IPS-15b (cell line): ENCODE data around the gene LRRC47.

ENCODE experiments used
- H3K27me3 ChIP-seq: one replicate; pipeline ENCODE4 v1.6.1; 2013; ENCODE audit warnings: low read length; ENCODE audit not compliant: control insufficient read depth, insufficient read depth
- H3K36me3 ChIP-seq: one replicate; pipeline ENCODE4 v1.6.1; 2013; ENCODE audit warnings: low read length; ENCODE audit not compliant: control insufficient read depth, insufficient read depth
- H3K4me1 ChIP-seq: one replicate; pipeline ENCODE4 v1.6.1; 2013; ENCODE audit warnings: mild to moderate bottlenecking, low read length; ENCODE audit not compliant: control insufficient read depth, insufficient read depth
- H3K4me3 ChIP-seq: one replicate; pipeline ENCODE4 v1.5.1; 2013; ENCODE audit warnings: low read depth, low read length
- H3K9ac ChIP-seq: one replicate; pipeline ENCODE4 v1.6.1; 2013; ENCODE audit warnings: low read depth, mild to moderate bottlenecking, low read length
- H3K9me3 ChIP-seq: one replicate; pipeline ENCODE4 v1.6.1; 2013; ENCODE audit warnings: mild to moderate bottlenecking, low read length; ENCODE audit not compliant: control insufficient read depth, insufficient read depth

LRRC47 gene

DNA sequence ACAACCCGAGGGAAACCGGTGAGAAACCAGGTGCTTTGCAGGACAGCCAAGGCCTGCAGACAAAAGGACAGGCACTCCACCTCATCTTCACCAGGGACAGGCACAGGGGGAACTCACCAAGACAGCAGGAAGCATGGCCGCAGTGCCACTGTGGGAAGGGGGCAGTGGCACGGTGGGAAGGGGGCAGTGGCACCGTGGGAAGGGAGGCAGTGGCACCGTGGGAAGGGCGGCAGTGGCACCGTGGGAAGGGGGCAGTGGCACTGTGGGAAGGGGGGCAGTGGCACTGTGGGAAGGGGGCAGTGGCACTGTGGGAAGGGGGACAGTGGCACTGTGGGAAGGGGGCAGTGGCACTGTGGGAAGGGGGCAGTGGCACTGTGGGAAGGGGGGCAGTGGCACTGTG is 28.4 kb upstream of the LRRC47 start:
- H3K36me3 ChIP-seq, result peaks cover 34% of the 10 kb centered on the region
- H3K9ac ChIP-seq, result no peak overlapping the region
- H3K4me1 ChIP-seq, result no peaks in the 10 kb centered on the region
- no peaks in the 10 kb centered on the region for H3K9me3 ChIP-seq
- no peak overlapping the region for H3K4me3 ChIP-seq
- no peaks in the 10 kb centered on the region for H3K27me3 ChIP-seq

DNA sequence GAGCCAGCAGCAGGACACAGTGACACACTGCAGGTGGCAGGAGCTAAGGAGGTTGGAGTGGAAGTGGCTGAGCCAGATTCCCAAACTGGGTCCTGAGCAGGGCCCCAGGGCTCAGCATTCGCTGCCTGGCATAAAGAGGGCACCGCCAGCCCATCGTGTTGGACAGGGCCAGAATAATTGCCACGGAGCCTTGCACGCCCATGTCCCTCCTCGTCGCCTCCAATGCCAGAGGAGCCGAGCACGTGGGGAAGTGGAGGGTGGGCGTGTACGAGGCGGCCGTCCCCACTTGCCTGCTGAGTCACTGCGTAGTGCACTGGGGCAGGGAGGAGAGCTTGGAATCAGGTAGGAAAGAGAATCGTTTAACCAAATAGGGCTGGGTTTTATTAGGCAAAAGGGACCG is 26.1 kb upstream of the LRRC47 start:
- H3K4me1 ChIP-seq, result no peaks in the 10 kb centered on the region
- no peak overlapping the region for H3K4me3 ChIP-seq

GRCh38 chr1:3821908-3822307 is 25.6 kb upstream of the LRRC47 start:
- H3K9ac ChIP-seq, result no peak overlapping the region

More for the DNA sequence above, 26.1 kb upstream of the LRRC47 start:
- H3K36me3 ChIP-seq, result peaks cover 32% of the 10 kb centered on the region
- H3K9ac ChIP-seq, result no peak overlapping the region
- H3K27me3 ChIP-seq, result no peaks in the 10 kb centered on the region
- no peaks in the 10 kb centered on the region for H3K9me3 ChIP-seq

DNA sequence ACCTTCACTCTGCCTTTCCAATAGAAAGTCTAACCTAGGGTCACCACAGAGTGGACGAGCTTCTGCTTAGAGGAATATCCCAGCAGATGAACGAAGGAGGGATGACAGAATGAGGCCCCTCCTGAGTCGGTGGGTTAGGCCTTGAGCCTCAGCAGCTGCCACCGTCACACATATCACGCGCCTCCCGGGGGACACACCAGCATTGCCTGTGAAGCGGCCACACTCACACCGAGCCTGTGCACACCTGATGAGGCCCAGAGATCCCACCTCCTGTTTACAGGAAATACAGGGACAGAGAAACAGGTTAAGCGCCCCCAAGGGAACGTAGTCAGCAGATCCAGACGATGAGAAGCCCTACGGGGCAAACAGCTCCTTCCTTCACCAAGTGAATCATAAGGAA is 25.1 kb upstream of the LRRC47 start:
- no peak overlapping the region for H3K9ac ChIP-seq
- H3K4me3 ChIP-seq, result no peak overlapping the region
- no peaks in the 10 kb centered on the region for H3K9me3 ChIP-seq
- H3K4me1 ChIP-seq, result no peaks in the 10 kb centered on the region
- H3K36me3 ChIP-seq, result peaks cover 32% of the 10 kb centered on the region
- H3K27me3 ChIP-seq, result no peaks in the 10 kb centered on the region

More at GRCh38 chr1:3821908-3822307, 25.6 kb upstream of the LRRC47 start:
- Histone ChIP-seq H3K9me3 (no peaks in the 10 kb centered on the region), H3K27me3 (no peaks in the 10 kb centered on the region), H3K36me3 (peaks cover 32% of the 10 kb centered on the region), H3K4me3 (no peak overlapping the region), H3K4me1 (no peaks in the 10 kb centered on the region)

GRCh38 chr1:3821004-3821403 is 24.7 kb upstream of the LRRC47 start:
- no peak overlapping the region for H3K4me3 ChIP-seq
- H3K36me3 ChIP-seq, result peaks cover 31% of the 10 kb centered on the region
- H3K9ac ChIP-seq, result no peak overlapping the region

DNA sequence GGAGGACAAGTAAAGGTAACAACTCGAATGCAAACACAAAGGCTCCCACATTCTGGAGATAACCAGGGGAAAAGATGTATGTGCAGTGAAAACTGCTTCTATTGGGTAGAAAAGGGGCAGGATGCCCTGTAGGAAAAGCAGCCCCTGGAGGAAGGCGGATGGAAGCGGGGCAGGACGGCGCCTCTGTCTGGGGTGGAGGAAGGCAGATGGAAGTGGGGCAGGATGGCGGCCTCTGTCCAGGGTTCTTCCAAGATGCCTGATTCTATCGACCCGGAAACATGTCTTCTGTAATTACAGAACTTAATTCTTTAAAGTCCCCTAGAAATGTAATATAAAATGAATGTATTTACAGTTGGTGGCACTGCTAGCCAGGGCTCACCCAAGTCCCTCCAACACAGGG is 24.0 kb upstream of the LRRC47 start:
- Histone ChIP-seq H3K27me3 (no peaks in the 10 kb centered on the region), H3K36me3 (peaks cover 31% of the 10 kb centered on the region), H3K4me3 (no peak overlapping the region), H3K4me1 (no peaks in the 10 kb centered on the region), H3K9ac (no peak overlapping the region), H3K9me3 (no peaks in the 10 kb centered on the region)

More at GRCh38 chr1:3821004-3821403, 24.7 kb upstream of the LRRC47 start:
- Histone ChIP-seq H3K4me1 (no peaks in the 10 kb centered on the region), H3K9me3 (no peaks in the 10 kb centered on the region), H3K27me3 (no peaks in the 10 kb centered on the region)

GRCh38 chr1:3819771-3820200 is 23.5 kb upstream of the LRRC47 start:
- no peaks in the 10 kb centered on the region for H3K4me1 ChIP-seq
- H3K36me3 ChIP-seq, result peaks cover 33% of the 10 kb centered on the region
- H3K9me3 ChIP-seq, result no peaks in the 10 kb centered on the region
- H3K27me3 ChIP-seq, result no peaks in the 10 kb centered on the region
- H3K9ac ChIP-seq, result no peak overlapping the region
- H3K4me3 ChIP-seq, result no peak overlapping the region

DNA sequence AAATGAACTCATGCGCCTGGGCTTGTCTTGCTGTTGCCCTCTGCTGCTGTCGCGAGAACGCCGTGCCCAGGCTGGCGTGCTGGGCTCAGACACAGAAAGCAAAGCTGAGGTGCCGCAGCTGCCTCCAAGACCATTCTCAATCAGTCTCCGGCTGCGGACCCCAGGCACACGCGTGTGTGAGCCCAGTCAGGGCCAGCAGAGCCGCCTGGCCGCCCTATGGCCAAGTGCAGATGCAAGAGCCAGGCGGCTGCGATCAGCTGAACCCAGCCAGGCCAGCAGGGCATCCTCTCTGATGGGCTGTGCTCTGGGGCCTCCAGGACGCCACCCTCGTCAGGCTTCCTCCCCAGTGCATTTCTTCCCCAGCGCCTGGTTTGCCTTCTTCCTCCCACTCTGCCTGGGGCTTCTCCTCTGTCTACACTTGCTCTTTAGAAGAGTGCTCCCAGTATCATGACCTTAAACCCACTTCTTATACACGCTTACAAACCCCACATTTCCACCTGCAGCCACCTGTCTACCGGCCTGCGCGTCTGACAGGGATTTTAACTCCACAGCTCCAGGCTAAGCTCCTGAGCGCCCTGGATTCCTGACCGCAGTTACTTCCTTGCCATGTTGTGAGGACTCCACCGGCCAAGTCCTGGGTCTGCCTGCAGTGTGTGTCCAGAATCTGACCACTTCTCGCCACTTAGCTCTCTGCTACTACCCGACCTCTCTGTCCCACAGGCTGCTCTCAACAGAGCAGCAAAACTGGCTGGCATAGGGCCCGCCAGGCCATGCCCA is 21.7 kb upstream of the LRRC47 start:
- Histone ChIP-seq H3K9me3 (no peaks in the 10 kb centered on the region), H3K4me1 (no peaks in the 10 kb centered on the region), H3K27me3 (no peaks in the 10 kb centered on the region), H3K4me3 (no peak overlapping the region), H3K9ac (no peak overlapping the region), H3K36me3 (peaks cover 24% of the 10 kb centered on the region)

GRCh38 chr1:3817138-3817740 is 20.9 kb upstream of the LRRC47 start:
- Histone ChIP-seq H3K4me1 (no peaks in the 10 kb centered on the region), H3K9me3 (no peaks in the 10 kb centered on the region), H3K4me3 (no peak overlapping the region), H3K27me3 (no peaks in the 10 kb centered on the region), H3K9ac (no peak overlapping the region), H3K36me3 (peaks cover 21% of the 10 kb centered on the region)

- H3K36me3 ChIP-seq, result peaks cover 20% of the 10 kb centered on the region
- no peaks in the 10 kb centered on the region for H3K27me3 ChIP-seq
- H3K9ac ChIP-seq, result no peak overlapping the region
- H3K9me3 ChIP-seq, result no peaks in the 10 kb centered on the region
- H3K4me3 ChIP-seq, result no peak overlapping the region
- H3K4me1 ChIP-seq, result no peaks in the 10 kb centered on the region
Measured at GRCh38 chr1:3816331-3817137, 20.2 kb upstream of the LRRC47 start.

GRCh38 chr1:3814771-3815561 is 18.7 kb upstream of the LRRC47 start:
- Histone ChIP-seq H3K27me3 (no peaks in the 10 kb centered on the region), H3K4me3 (no peak overlapping the region), H3K9ac (no peak overlapping the region), H3K4me1 (no peaks in the 10 kb centered on the region), H3K36me3 (peaks cover 6% of the 10 kb centered on the region), H3K9me3 (no peaks in the 10 kb centered on the region)
